K562 (cell line): ENCODE results near the gene KRTAP5-11.

Experiments
- RNF2 ChIP-seq: sonication (generic); IDR thresholded peaks from 2 replicates; pipeline ENCODE4 v1.6.1; 2016
- SAFB2 ChIP-seq: fragments of 200-400 bp; formaldehyde crosslinking; IDR thresholded peaks from 2 replicates; pipeline ENCODE4 v1.6.1; 2018; ENCODE audit warnings: borderline replicate concordance, low read length, low read depth, moderate library complexity; ENCODE audit not compliant: severe bottlenecking
- SETDB1 ChIP-seq: IDR thresholded peaks from one replicate; pipeline ENCODE4 v1.6.1; 2012; ENCODE audit warnings: low read length, control low read depth, inconsistent platforms
- ZNF121 ChIP-seq: sonication (generic); formaldehyde crosslinking; conservative IDR thresholded peaks from 2 replicates; pipeline ENCODE4 v1.8.0; 2022; ENCODE audit warnings: missing genetic modification reagents
- TF ChIP-seq, protein P1 (sequence below): sonication (generic); formaldehyde crosslinking; IDR thresholded peaks from 2 replicates; pipeline ENCODE4 v1.8.1; 2022; ENCODE audit warnings: missing genetic modification reagents
- TF ChIP-seq, protein P2 (sequence below), 2 experiments: fragments of 450-650 bp in 1 of 2; sonication (generic) in 1 of 2; formaldehyde crosslinking in 1 of 2; IDR thresholded peaks in 1 of 2; conservative IDR thresholded peaks in 1 of 2; 2 replicates each; pipeline versions ENCODE4 v1.6.1 to v1.8.1; 2016 to 2023; ENCODE audit warnings: mild to moderate bottlenecking in 2 of 2, moderate library complexity in 2 of 2, inconsistent platforms in 1 of 2, missing genetic modification reagents in 1 of 2

DNA sequence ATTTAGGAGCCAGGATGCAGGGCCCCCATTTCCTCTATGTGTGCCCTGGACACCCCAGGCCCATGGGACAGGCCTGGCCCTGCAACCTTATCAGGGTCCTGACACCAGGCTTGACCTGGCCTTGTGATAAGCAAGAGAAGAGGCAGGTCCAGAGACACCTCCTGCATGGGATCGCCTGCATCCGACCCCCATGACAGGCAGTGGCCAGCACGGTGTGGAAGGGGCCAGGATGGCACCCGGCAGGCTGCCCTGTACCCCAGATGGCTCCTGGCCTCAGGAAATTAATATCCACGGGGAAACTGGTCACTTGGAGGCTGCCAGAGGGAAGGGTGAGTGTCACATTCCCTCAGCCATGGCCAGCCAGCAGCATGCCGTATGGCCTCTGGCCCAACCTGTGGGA is 27.7 kb downstream of the KRTAP5-11 start:
- TF ChIP-seq SAFB2 (no peak), RNF2 (no peak), ZNF121 (no peak), SETDB1 (no peak)
- TF ChIP-seq, protein P1, sequence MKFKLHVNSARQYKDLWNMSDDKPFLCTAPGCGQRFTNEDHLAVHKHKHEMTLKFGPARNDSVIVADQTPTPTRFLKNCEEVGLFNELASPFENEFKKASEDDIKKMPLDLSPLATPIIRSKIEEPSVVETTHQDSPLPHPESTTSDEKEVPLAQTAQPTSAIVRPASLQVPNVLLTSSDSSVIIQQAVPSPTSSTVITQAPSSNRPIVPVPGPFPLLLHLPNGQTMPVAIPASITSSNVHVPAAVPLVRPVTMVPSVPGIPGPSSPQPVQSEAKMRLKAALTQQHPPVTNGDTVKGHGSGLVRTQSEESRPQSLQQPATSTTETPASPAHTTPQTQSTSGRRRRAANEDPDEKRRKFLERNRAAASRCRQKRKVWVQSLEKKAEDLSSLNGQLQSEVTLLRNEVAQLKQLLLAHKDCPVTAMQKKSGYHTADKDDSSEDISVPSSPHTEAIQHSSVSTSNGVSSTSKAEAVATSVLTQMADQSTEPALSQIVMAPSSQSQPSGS (CRISPR knock-in tag), result no peak
- TF ChIP-seq, protein P2, sequence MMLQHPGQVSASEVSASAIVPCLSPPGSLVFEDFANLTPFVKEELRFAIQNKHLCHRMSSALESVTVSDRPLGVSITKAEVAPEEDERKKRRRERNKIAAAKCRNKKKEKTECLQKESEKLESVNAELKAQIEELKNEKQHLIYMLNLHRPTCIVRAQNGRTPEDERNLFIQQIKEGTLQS (IDR thresholded peaks at IDR 0.05), result no peak
- TF ChIP-seq, protein P2 (CRISPR knock-in tag; conservative IDR thresholded peaks at IDR 0.05), result no peak
